HTR-8/SVneo (cell line): ENCODE data around the gene USP37.

Experiments
- DNase-seq: peaks from one replicate; pipeline ENCODE4 v3.0.0; 2011; ENCODE audit warnings: low spot score, mixed read lengths; ENCODE audit not compliant: insufficient read length
- FAIRE-seq: peaks from 2 replicates; lab custom pipeline; 2011; peaks lifted over from hg19 to GRCh38; lab: Jason Lieb, UNC

USP37 gene

GRCh38 chr2:218406209-218406948 lies 161.8 kb downstream of the USP37 start:
- DNase-seq (peak; percentile 90), FAIRE-seq (peak; percentile 55)

GRCh38 chr2:218405746-218406208 lies 162.4 kb downstream of the USP37 start:
- FAIRE-seq, result no peak

DNA sequence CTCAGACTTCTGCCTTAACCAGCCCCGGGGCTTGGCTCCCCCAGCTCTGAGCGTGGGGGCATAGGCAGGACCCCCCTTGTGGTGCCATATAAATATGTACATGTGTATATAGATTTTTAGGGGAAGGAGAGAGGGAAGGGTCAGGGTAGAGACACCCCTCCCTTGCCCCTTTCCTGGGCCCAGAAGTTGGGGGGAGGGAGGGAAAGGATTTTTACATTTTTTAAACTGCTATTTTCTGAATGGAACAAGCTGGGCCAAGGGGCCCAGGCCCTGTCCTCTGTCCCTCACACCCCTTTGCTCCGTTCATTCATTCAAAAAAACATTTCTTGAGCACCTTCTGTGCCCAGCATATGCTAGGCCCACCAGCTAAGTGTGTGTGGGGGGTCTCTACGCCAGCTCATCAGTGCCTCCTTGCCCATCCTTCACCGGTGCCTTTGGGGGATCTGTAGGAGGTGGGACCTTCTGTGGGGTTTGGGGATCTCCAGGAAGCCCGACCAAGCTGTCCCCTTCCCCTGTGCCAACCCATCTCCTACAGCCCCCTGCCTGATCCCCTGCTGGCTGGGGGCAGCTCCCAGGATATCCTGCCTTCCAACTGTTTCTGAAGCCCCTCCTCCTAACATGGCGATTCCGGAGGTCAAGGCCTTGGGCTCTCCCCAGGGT lies 162.9 kb downstream of the USP37 start:
- no peak for DNase-seq
- FAIRE-seq, result no peak

More at GRCh38 chr2:218405746-218406208, 162.4 kb downstream of the USP37 start:
- DNase-seq, result no peak

DNA sequence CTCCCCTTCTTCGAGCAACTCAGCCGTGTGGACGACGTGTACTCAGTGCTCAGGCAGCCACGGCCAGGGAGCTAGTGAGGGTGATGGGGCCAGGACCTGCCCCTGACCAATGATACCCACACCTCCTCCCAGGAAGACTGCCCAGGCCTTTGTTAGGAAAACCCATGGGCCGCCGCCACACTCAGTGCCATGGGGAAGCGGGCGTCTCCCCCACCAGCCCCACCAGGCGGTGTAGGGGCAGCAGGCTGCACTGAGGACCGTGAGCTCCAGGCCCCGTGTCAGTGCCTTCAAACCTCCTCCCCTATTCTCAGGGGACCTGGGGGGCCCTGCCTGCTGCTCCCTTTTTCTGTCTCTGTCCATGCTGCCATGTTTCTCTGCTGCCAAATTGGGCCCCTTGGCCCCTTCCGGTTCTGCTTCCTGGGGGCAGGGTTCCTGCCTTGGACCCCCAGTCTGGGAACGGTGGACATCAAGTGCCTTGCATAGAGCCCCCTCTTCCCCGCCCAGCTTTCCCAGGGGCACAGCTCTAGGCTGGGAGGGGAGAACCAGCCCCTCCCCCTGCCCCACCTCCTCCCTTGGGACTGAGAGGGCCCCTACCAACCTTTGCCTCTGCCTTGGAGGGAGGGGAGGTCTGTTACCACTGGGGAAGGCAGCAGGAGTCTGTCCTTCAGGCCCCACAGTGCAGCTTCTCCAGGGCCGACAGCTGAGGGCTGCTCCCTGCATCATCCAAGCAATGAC lies 163.6 kb downstream of the USP37 start:
- FAIRE-seq, result no peak
- DNase-seq, result no peak

- FAIRE-seq, result no peak
- DNase-seq, result no peak
These were observed 164.3 kb downstream of the USP37 start for GRCh38 chr2:218403810-218404209.

DNA sequence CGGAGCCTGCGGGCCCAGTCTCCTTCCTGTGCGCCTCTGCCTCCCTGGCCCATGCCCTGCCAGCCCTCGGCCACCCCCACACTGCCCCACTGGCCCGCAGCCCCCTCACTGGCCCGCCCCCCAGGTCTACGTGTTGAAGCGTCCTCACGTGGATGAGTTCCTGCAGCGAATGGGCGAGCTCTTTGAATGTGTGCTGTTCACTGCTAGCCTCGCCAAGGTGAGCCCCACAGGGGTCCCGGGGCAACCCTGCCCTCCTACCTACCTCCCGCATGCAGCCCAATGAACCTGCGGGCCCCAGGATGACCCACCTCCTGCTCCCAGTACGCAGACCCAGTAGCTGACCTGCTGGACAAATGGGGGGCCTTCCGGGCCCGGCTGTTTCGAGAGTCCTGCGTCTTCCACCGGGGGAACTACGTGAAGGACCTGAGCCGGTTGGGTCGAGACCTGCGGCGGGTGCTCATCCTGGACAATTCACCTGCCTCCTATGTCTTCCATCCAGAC lies 165.2 kb downstream of the USP37 start:
- FAIRE-seq, result no peak
- no peak for DNase-seq

GRCh38 chr2:218402491-218402901 lies 165.7 kb downstream of the USP37 start:
- FAIRE-seq (no peak), DNase-seq (no peak)

- FAIRE-seq (no peak), DNase-seq (no peak)
These were observed 166.3 kb downstream of the USP37 start for GRCh38 chr2:218401890-218402289.

- no peak for DNase-seq
- no peak for FAIRE-seq
These were observed 166.9 kb downstream of the USP37 start for GRCh38 chr2:218400930-218401881.
